Thyroid gland (tissue), 4 donors: ENCODE measurements around the gene PRRG1. TPM values are rescaled to one million over a fixed set of nuclear protein-coding genes. Genes with fewer than 3 reads are reported as not detected.
"Not testable (repeated sequence)": the region's sequence is repeated elsewhere in the genome, so short reads cannot be mapped to it uniquely, and the experiment has no call there.

Experiments used
- DNase-seq, 2 donors: peaks; one replicate each; pipeline ENCODE4 v3.0.0-alpha.2; 2019
- H3K27ac ChIP-seq, 3 donors: fragments of 200-600 bp; sonication (generic); 1 replicate in 2 of 3; 2 replicates in 1 of 3; pipeline ENCODE4 v1.5.1; 2016 to 2019; ENCODE audit warnings: mild to moderate bottlenecking in 1 of 3, moderate library complexity in 1 of 3
- H3K27me3 ChIP-seq: fragments of 200-600 bp; sonication (generic); one replicate; pipeline ENCODE4 v1.5.1; 2019
- H3K36me3 ChIP-seq, 2 donors: fragments of 200-600 bp; sonication (generic); one replicate each; pipeline ENCODE4 v1.5.1; 2016 to 2019
- H3K4me1 ChIP-seq, 2 donors: fragments of 200-600 bp; sonication (generic); one replicate each; pipeline ENCODE4 v1.5.1; 2017 to 2019
- H3K4me3 ChIP-seq, 3 donors: fragments of 200-600 bp; sonication (generic); replicated peaks in 1 of 3; 1 replicate in 2 of 3; 2 replicates in 1 of 3; pipeline ENCODE4 v1.5.1; 2016; ENCODE audit warnings: mild to moderate bottlenecking in 1 of 3
- H3K9me3 ChIP-seq: fragments of 200-600 bp; sonication (generic); one replicate; pipeline ENCODE4 v1.5.1; 2017
- CTCF ChIP-seq, 6 experiments: fragments of 200-600 bp in 3 of 6; fragments of 450-650 bp in 3 of 6; sonication (generic) in 3 of 6; IDR thresholded peaks; one replicate each; pipeline ENCODE4 v1.5.1; 2016 to 2019; ENCODE audit warnings: antibody characterized with exemption in 6 of 6, mild to moderate bottlenecking in 2 of 6, inconsistent platforms in 1 of 6, moderate library complexity in 1 of 6
- POLR2A ChIP-seq, 2 donors: fragments of 450-650 bp; IDR thresholded peaks; one replicate each; pipeline ENCODE4 v1.6.1; 2017; ENCODE audit warnings: antibody characterized with exemption in 2 of 2, mild to moderate bottlenecking in 2 of 2, moderate library complexity in 1 of 2
- WGBS, 2 donors: methylation state at CpG; one replicate each; pipeline ENCODE4 v1.1.5; 2017; 5-methylcytosine and 5-hydroxymethylcytosine counted together
- intact Hi-C: fragments of 100-400 bp; cut with DNase I; formaldehyde crosslinking; loops from one replicate; pipeline ENCODE4 v1.15.1; 2023
- total RNA-seq, 4 donors: library from RNA; depleted of rRNA; stranded (reverse); fragments of >200 nt; gene quantifications; one replicate each; pipeline ENCODE4 v1.2.3, GENCODE V29; 2016

Gene PRRG1
- total RNA-seq, 4 donors from 2014 or later = 23.7 to 28.5 (median 24.0) TPM

- no peaks in the 10 kb centered on the region for H3K9me3 ChIP-seq
- H3K4me3 ChIP-seq = no peak overlapping the region
- H3K27ac ChIP-seq = no peak overlapping the region
- H3K27me3 ChIP-seq = no peaks in the 10 kb centered on the region
- TF ChIP-seq CTCF (IDR thresholded peaks at IDR 0.05) = no peak
- no peak for TF ChIP-seq POLR2A (IDR thresholded peaks at IDR 0.05)
- H3K36me3 ChIP-seq = no peaks in the 10 kb centered on the region
- intact Hi-C loops = no loop called here
- DNase-seq = no peak
- H3K4me1 ChIP-seq = no peaks in the 10 kb centered on the region
- 93 to 94% methylated on average over 3 of the region's 3 CpGs for WGBS, 2 donors
Observed at GRCh38 chrX:37470711-37471110, 121.5 kb downstream of the PRRG1 start.

- H3K9me3 ChIP-seq = no peaks in the 10 kb centered on the region
- intact Hi-C loops = no loop called here
- H3K4me1 ChIP-seq = no peaks in the 10 kb centered on the region
- H3K4me3 ChIP-seq = no peak overlapping the region
- 92 to 94% methylated on average over 6 of the region's 6 CpGs for WGBS, 2 donors
- H3K36me3 ChIP-seq = no peaks in the 10 kb centered on the region
- H3K27me3 ChIP-seq = no peaks in the 10 kb centered on the region
- H3K27ac ChIP-seq = no peak overlapping the region
- DNase-seq = no peak
- TF ChIP-seq POLR2A (IDR thresholded peaks at IDR 0.05) (no peak), CTCF (IDR thresholded peaks at IDR 0.05) (no peak)
Observed at GRCh38 chrX:37472836-37473235, 123.7 kb downstream of the PRRG1 start.

- TF ChIP-seq POLR2A (IDR thresholded peaks at IDR 0.05) (no peak), CTCF (IDR thresholded peaks at IDR 0.05) (no peak)
- no peak overlapping the region for H3K27ac ChIP-seq
- 72% methylated on average over 3 to 5 of the region's 5 CpGs for WGBS, 2 donors
- H3K4me1 ChIP-seq = no peaks in the 10 kb centered on the region
- DNase-seq = no peak
- no peak overlapping the region for H3K4me3 ChIP-seq
- H3K9me3 ChIP-seq = no peaks in the 10 kb centered on the region
- H3K36me3 ChIP-seq = no peaks in the 10 kb centered on the region
- intact Hi-C loops = no loop called here
- no peaks in the 10 kb centered on the region for H3K27me3 ChIP-seq
Observed at GRCh38 chrX:37474478-37474877, 125.3 kb downstream of the PRRG1 start.

- 82 to 86% methylated on average over 3 of the region's 3 CpGs for WGBS, 2 donors
- intact Hi-C loops = no loop called here
- H3K27ac ChIP-seq = no peak overlapping the region
- H3K4me3 ChIP-seq = no peak overlapping the region
- no peaks in the 10 kb centered on the region for H3K9me3 ChIP-seq
- DNase-seq = no peak
- H3K27me3 ChIP-seq = no peaks in the 10 kb centered on the region
- H3K4me1 ChIP-seq = no peaks in the 10 kb centered on the region
- H3K36me3 ChIP-seq = no peaks in the 10 kb centered on the region
- TF ChIP-seq POLR2A (IDR thresholded peaks at IDR 0.05) = no peak
- no peak for TF ChIP-seq CTCF (IDR thresholded peaks at IDR 0.05)
Observed at GRCh38 chrX:37476571-37477170, 127.5 kb downstream of the PRRG1 start.

- H3K9me3 ChIP-seq, H3K27ac ChIP-seq, DNase-seq, H3K4me1 ChIP-seq, H3K36me3 ChIP-seq, intact Hi-C loops, H3K4me3 ChIP-seq, H3K27me3 ChIP-seq: not testable (repeated sequence)
- 80 to 85% methylated on average over 4 of the region's 4 CpGs for WGBS, 2 donors
Observed at GRCh38 chrX:37484335-37484734, 135.2 kb downstream of the PRRG1 start.

- DNase-seq = no peak
- Histone ChIP-seq H3K4me3 (no peak overlapping the region), H3K27ac (no peak overlapping the region), H3K4me1 (no peaks in the 10 kb centered on the region), H3K27me3 (no peaks in the 10 kb centered on the region), H3K9me3 (no peaks in the 10 kb centered on the region), H3K36me3 (no peaks in the 10 kb centered on the region)
- intact Hi-C loops = no loop called here
- TF ChIP-seq POLR2A (IDR thresholded peaks at IDR 0.05) = no peak
- WGBS, 2 donors = 86 to 100% methylated on average over 2 of the region's 2 CpGs
Observed at GRCh38 chrX:37485429-37485828, 136.3 kb downstream of the PRRG1 start.
